GM12878 (cell line): ENCODE measurements around the gene NPVF. TPM values are rescaled to one million over a fixed set of nuclear protein-coding genes. Genes with fewer than 3 reads are reported as not detected.

Source experiments
- ATAC-seq: fragments of 200-7000 bp; cut with Tn5 transposase; 3 replicates; pipeline ENCODE4 v1.9.1; 2020; ENCODE audit warnings: mild to moderate bottlenecking, moderate library complexity
- BruUV-seq: library from RNA; stranded (reverse); fragments of 400-500 nt; replicated peaks from 2 replicates; lab custom pipeline; 2021; lab: Mats Ljungman, UMichigan
- CTCF ChIA-PET: fragments of 300-600 bp; sonication (Branson Sonifier 250); formaldehyde crosslinking; extraction: SDS; loops from one replicate; lab custom pipeline; 2021; ENCODE audit warnings: inconsistent platforms; lab: Yijun Ruan, JAX
- POLR2A ChIA-PET: fragments of 350-600 bp; formaldehyde crosslinking; extraction: SDS; loops from one replicate; lab custom pipeline; 2021; ENCODE audit warnings: inconsistent platforms; lab: Charles Lee
- RAD21 ChIA-PET: fragments of 300-600 bp; sonication (Branson Sonifier 250); formaldehyde crosslinking; loops from one replicate; lab custom pipeline; 2023; ENCODE audit warnings: antibody characterized with exemption; ENCODE audit not compliant: unreplicated experiment; lab: Charles Lee
- SMC1A ChIA-PET: fragments of 300-600 bp; sonication (Branson Sonifier 250); formaldehyde crosslinking; loops from one replicate; lab custom pipeline; 2023; ENCODE audit not compliant: unreplicated experiment, uncharacterized antibody; lab: Charles Lee
- DNase-seq: peaks from one replicate; pipeline ENCODE4 v3.0.0-alpha.2; 2011; ENCODE audit warnings: low read depth, low spot score
- FAIRE-seq: peaks from 3 replicates; lab custom pipeline; 2011; peaks lifted over from hg19 to GRCh38; lab: Jason Lieb, UNC
- H2AFZ ChIP-seq: 2 replicates; pipeline ENCODE4 v1.6.0; 2011; ENCODE audit warnings: low read depth, low read length, control low read depth; ENCODE audit not compliant: control insufficient read depth
- H3K27ac ChIP-seq: 2 replicates; pipeline ENCODE4 v1.5.1; 2011; ENCODE audit warnings: control low read depth; ENCODE audit not compliant: control insufficient read depth, insufficient read depth
- H3K27me3 ChIP-seq, 2 experiments: replicated peaks in 1 of 2; 2 replicates each; pipeline versions ENCODE4 v1.6.0 to v1.6.1; 2011; ENCODE audit warnings: low read length in 1 of 2; ENCODE audit not compliant: control insufficient read depth in 2 of 2, insufficient read depth in 2 of 2
- H3K36me3 ChIP-seq, 2 experiments: 2 replicates each; pipeline ENCODE4 v1.5.1; 2011; ENCODE audit warnings: low read length in 1 of 2; ENCODE audit not compliant: control insufficient read depth in 2 of 2, insufficient read depth in 2 of 2
- H3K4me1 ChIP-seq: 2 replicates; pipeline ENCODE4 v1.6.1; 2011; ENCODE audit warnings: mild to moderate bottlenecking, low read length, moderate library complexity, mixed read lengths; ENCODE audit not compliant: control insufficient read depth, insufficient read depth
- H3K4me2 ChIP-seq: 2 replicates; pipeline ENCODE4 v1.6.0; 2011; ENCODE audit warnings: control low read depth; ENCODE audit not compliant: control insufficient read depth, insufficient read depth
- H3K4me3 ChIP-seq: fragments of 200-600 bp; sonication (generic); 2 replicates; pipeline ENCODE4 v1.5.1; 2016
- H3K79me2 ChIP-seq: 2 replicates; pipeline ENCODE4 v1.6.0; 2011; ENCODE audit warnings: low read length; ENCODE audit not compliant: control insufficient read depth, insufficient read depth
- H3K9ac ChIP-seq: 2 replicates; pipeline ENCODE4 v1.8.0; 2011; ENCODE audit warnings: low read length, control low read depth, mixed read lengths; ENCODE audit not compliant: control insufficient read depth, insufficient read depth
- H3K9me3 ChIP-seq: replicated peaks from 3 replicates; pipeline ENCODE4 v1.5.1; 2011; ENCODE audit warnings: mild to moderate bottlenecking, low read length; ENCODE audit not compliant: control insufficient read depth, insufficient read depth
- H4K20me1 ChIP-seq: 2 replicates; pipeline ENCODE4 v1.6.0; 2011; ENCODE audit not compliant: control insufficient read depth, insufficient read depth
- CUX1 ChIP-seq: IDR thresholded peaks from 2 replicates; pipeline ENCODE4 v1.6.1; 2012; ENCODE audit warnings: improper control_type of control experiment, low read depth, low read length; ENCODE audit not compliant: insufficient replicate concordance
- DPF2 ChIP-seq: fragments of 450-650 bp; IDR thresholded peaks from 2 replicates; pipeline ENCODE4 v1.6.1; 2017; ENCODE audit warnings: mild to moderate bottlenecking
- HSF1 ChIP-seq: fragments of 150-350 bp; IDR thresholded peaks from 2 replicates; pipeline ENCODE4 v1.6.1; 2014; ENCODE audit warnings: mild to moderate bottlenecking, low read depth, low read length
- JUNB ChIP-seq: IDR thresholded peaks from 2 replicates; pipeline ENCODE4 v1.6.1; 2016; ENCODE audit warnings: antibody characterized with exemption, mild to moderate bottlenecking
- MEF2B ChIP-seq: fragments of 450-650 bp; IDR thresholded peaks from 2 replicates; pipeline ENCODE4 v1.6.1; 2018; ENCODE audit warnings: mild to moderate bottlenecking, moderate library complexity; ENCODE audit not compliant: partially characterized antibody, poor library complexity, severe bottlenecking
- MYC ChIP-seq: IDR thresholded peaks from 2 replicates; pipeline ENCODE4 v1.6.1; 2011; ENCODE audit warnings: mild to moderate bottlenecking, low read length, moderate library complexity, inconsistent platforms; ENCODE audit not compliant: insufficient read depth, insufficient replicate concordance, insufficient read length, severe bottlenecking
- NKRF ChIP-seq: fragments of 450-650 bp; conservative IDR thresholded peaks from 2 replicates; pipeline ENCODE4 v1.6.1; 2017; ENCODE audit warnings: mild to moderate bottlenecking, moderate library complexity
- NR2C2 ChIP-seq: IDR thresholded peaks from 2 replicates; pipeline ENCODE4 v1.6.1; 2011; ENCODE audit warnings: borderline replicate concordance, low read depth; ENCODE audit not compliant: control insufficient read depth, insufficient read length
- POU2F2 ChIP-seq: IDR thresholded peaks from 3 replicates; pipeline ENCODE4 v1.6.1; 2011; ENCODE audit warnings: low read depth, mild to moderate bottlenecking, low read length, borderline replicate concordance
- ZNF24 ChIP-seq: fragments of 450-650 bp; IDR thresholded peaks from 2 replicates; pipeline ENCODE4 v1.6.1; 2017; ENCODE audit warnings: antibody characterized with exemption, mild to moderate bottlenecking
- WGBS: methylation state at CpG from one replicate; pipeline ENCODE4 v1.1.6; 2016; ENCODE audit warnings: low lambda C conversion rate; ENCODE audit not compliant: insufficient replicate concordance, insufficient coverage; ENCODE audit errors: missing lambda C conversion rate; 5-methylcytosine and 5-hydroxymethylcytosine counted together
- in situ Hi-C: fragments of 300-500 bp; cut with MboI; formaldehyde crosslinking; loops from 9 replicates; pipeline ENCODE4 v1.14.3; 2018; ENCODE audit warnings: mixed read lengths
- intact Hi-C: fragments of 100-400 bp; cut with micrococcal nuclease; formaldehyde crosslinking; loops from one replicate; pipeline ENCODE4 v1.14.2; 2022; ENCODE audit not compliant: unreplicated experiment
- polyA plus RNA-seq, 11 experiments: library from polyadenylated mRNA; depleted of rRNA in 4 of 11; unstranded in 6 of 11; stranded (reverse) in 5 of 11; fragments of >200 nt; fragmentation: Nextera tagmentation in 4 of 11; fragmentation: Illumina TruSeq in 1 of 11; extraction: Ambion mirVana in 4 of 11; extraction: Trizol in 1 of 11; gene quantifications; 1 replicate in 1 of 11; 2 replicates in 10 of 11; pipeline versions ENCODE4 v1.2.1 to v1.2.3, GENCODE V29; 2011 to 2016; ENCODE audit warnings: inconsistent platforms in 2 of 11, missing spikeins in 2 of 11, low read depth in 1 of 11
- total RNA-seq, 4 experiments: library from RNA; depleted of rRNA in 3 of 4; stranded (reverse); fragments of >200 nt in 3 of 4; fragmentation: Illumina TruSeq in 1 of 4; extraction: Trizol in 1 of 4; gene quantifications; 2 replicates each; pipeline versions ENCODE4 v1.2.1 to v1.2.3, GENCODE V29; 2013 to 2021

Gene NPVF
- total and polyA plus RNA-seq, 10 of the 15 experiments (the other 5 are each of a cell fraction or from before 2014, with no cell fraction given) = not detected

GRCh38 chr7:25239888-25240287 is 11.6 kb upstream of the NPVF start:
- ChIA-PET POLR2A (no interaction called here), RAD21 (no interaction called here), SMC1A (no interaction called here), CTCF (interaction anchor here (1.4 kb wide), 1 partner anchor 23 kb away, joined by 4 read pairs; no protein-coding TSS in a partner anchor)
- no TSS peak for BruUV-seq
- H2AFZ ChIP-seq = no peak overlapping the region
- no peak overlapping the region for H3K4me3 ChIP-seq
- TF ChIP-seq NKRF (no peak), MEF2B (no peak), JUNB (no peak), POU2F2 (no peak), NR2C2 (no peak), CUX1 (no peak), MYC (no peak), ZNF24 (no peak), HSF1 (no peak), DPF2 (no peak)
- WGBS = 2% methylated on average over 3 of the region's 3 CpGs
- H3K36me3 ChIP-seq = no peaks in the 10 kb centered on the region
- H4K20me1 ChIP-seq = no peaks in the 10 kb centered on the region
- in situ Hi-C loops (no loop called here), intact Hi-C loops (no loop called here)
- H3K79me2 ChIP-seq = no peaks in the 10 kb centered on the region
- no peak for DNase-seq
- no peak for FAIRE-seq
- no peak overlapping the region for H3K27ac ChIP-seq
- no peak overlapping the region for H3K4me2 ChIP-seq
- H3K27me3 ChIP-seq = peaks cover 2 to 9% of the 10 kb centered on the region in 2 experiments
- ATAC-seq = no peak
- H3K9ac ChIP-seq = no peak overlapping the region
- no peaks in the 10 kb centered on the region for H3K4me1 ChIP-seq
- H3K9me3 ChIP-seq = no peaks in the 10 kb centered on the region
